ENCODE measurements around the gene SLAMF7.

Gene SLAMF7

GRCh38 chr1:160800645-160801408 is 61.8 kb downstream of the SLAMF7 start:
- no peak for DNase-seq (ENCODE audit: low read depth in 2 of 2)

- no peak for DNase-seq (ENCODE audit: low read depth in 2 of 2)
These were observed 63.0 kb downstream of the SLAMF7 start for GRCh38 chr1:160801836-160802580.
